ENCODE data around the gene PPP1R12C.

PPP1R12C gene

GRCh38 chr19:55094456-55095259 lies 22.8 kb downstream of the PPP1R12C start:
- no peak for DNase-seq (ENCODE audit: low read depth)
- H3K4me3 ChIP-seq (ENCODE audit: low read depth, low read length): no peak overlapping the region
- no peak for TF ChIP-seq POLR2A (IDR thresholded peaks at IDR 0.05; ENCODE audit: extremely low read depth, insufficient read length)
- no peak for TF ChIP-seq MYC (IDR thresholded peaks at IDR 0.05; ENCODE audit: low read depth, low read length)
- TF ChIP-seq MAX (IDR thresholded peaks at IDR 0.05; ENCODE audit: low read depth, low read length): no peak
- TF ChIP-seq CTCF (IDR thresholded peaks at IDR 0.05; ENCODE audit: low read depth, low read length): no peak

DNA sequence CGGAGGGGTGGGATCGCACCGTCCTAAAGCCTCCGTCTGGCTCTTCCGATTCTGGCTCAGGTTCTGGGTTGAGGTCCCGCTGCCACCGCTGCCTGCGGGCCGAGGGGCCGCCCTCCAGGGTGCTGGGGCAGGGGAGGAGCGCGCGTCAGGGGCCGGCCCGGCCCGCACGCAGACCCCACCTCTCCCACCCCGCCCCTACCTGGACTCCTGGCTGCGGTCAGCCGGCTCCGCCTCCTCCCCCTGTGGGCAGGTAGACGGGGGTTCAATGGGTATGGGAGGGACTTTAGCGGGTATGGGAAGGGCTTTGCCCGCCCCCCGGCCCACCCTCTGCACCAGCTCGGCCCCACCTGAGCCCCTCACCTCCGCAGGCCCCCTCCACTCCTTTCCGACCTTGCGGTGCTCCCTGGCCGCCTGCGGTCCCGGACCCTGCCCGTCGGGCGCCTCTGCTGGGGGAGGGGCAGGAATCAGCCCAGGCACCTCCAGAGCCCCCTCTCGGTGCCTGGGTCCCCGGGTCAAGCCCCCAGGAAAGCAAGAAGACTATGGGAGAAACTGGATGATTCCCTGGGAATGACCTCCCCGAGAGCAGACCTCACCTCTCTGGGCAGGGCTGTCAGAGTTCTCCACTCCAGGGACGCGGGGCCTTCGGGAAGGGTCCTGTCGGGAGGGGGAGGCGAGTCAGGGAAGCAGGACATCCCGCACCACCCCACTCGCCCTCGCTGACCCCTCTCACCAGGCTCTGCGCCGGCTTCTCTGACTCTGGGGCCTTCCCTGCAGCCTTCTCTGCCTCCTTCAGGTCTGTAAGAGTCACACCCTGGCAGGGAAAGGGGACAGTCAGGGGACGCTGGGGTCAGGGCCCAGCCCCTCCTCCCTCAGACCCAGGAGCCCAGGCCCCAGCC lies 24.8 kb downstream of the PPP1R12C start:
- TF ChIP-seq MYC (IDR thresholded peaks at IDR 0.05; ENCODE audit: low read depth, low read length) (no peak), POLR2A (IDR thresholded peaks at IDR 0.05; ENCODE audit: extremely low read depth, insufficient read length) (no peak), CTCF (IDR thresholded peaks at IDR 0.05; ENCODE audit: low read depth, low read length) (no peak), MAX (IDR thresholded peaks at IDR 0.05; ENCODE audit: low read depth, low read length) (no peak)
- no peak for DNase-seq (ENCODE audit: low read depth)
- no peak overlapping the region for H3K4me3 ChIP-seq (ENCODE audit: low read depth, low read length)

- no peak overlapping the region for H3K4me3 ChIP-seq (ENCODE audit: low read depth, low read length)
- no peak for DNase-seq (ENCODE audit: low read depth)
- no peak for TF ChIP-seq MYC (IDR thresholded peaks at IDR 0.05; ENCODE audit: low read depth, low read length)
- TF ChIP-seq MAX (IDR thresholded peaks at IDR 0.05; ENCODE audit: low read depth, low read length): no peak
- no peak for TF ChIP-seq POLR2A (IDR thresholded peaks at IDR 0.05; ENCODE audit: extremely low read depth, insufficient read length)
- TF ChIP-seq CTCF (IDR thresholded peaks at IDR 0.05; ENCODE audit: low read depth, low read length): no peak
Observed at GRCh38 chr19:55091955-55092354, 25.5 kb downstream of the PPP1R12C start.

GRCh38 chr19:55091126-55091910 lies 26.1 kb downstream of the PPP1R12C start:
- no peak for TF ChIP-seq CTCF (IDR thresholded peaks at IDR 0.05; ENCODE audit: low read depth, low read length)
- TF ChIP-seq MAX (IDR thresholded peaks at IDR 0.05; ENCODE audit: low read depth, low read length): no peak
- no peak for TF ChIP-seq POLR2A (IDR thresholded peaks at IDR 0.05; ENCODE audit: extremely low read depth, insufficient read length)
- TF ChIP-seq MYC (IDR thresholded peaks at IDR 0.05; ENCODE audit: low read depth, low read length): no peak
- H3K4me3 ChIP-seq (ENCODE audit: low read depth, low read length): no peak overlapping the region
- DNase-seq (ENCODE audit: low read depth): no peak

DNA sequence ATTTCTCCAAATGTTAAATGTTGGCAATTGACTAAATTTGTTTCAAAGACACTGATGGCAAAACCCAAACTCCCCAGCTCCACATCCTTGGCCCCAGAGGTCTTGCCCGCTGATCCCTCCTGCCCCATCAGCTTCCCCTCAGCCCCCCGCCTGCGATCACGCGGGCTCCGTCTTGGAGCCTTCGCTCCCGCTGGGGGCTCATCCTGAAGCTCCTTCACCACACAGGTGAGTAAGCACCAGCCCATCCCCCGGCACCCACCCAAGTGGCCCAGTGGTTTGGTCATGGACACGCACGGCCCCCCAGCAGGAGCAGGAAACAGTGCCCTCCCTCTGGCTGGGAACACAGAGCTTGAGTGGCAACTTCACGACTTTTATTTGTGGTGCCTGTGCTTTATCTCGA lies 26.9 kb downstream of the PPP1R12C start:
- TF ChIP-seq CTCF (IDR thresholded peaks at IDR 0.05; ENCODE audit: low read depth, low read length) (no peak), MAX (IDR thresholded peaks at IDR 0.05; ENCODE audit: low read depth, low read length) (no peak), MYC (IDR thresholded peaks at IDR 0.05; ENCODE audit: low read depth, low read length) (no peak), POLR2A (IDR thresholded peaks at IDR 0.05; ENCODE audit: extremely low read depth, insufficient read length) (no peak)

More for the DNA sequence above, 26.9 kb downstream of the PPP1R12C start:
- H3K4me3 ChIP-seq (ENCODE audit: low read depth, low read length): no peak overlapping the region
- no peak for DNase-seq (ENCODE audit: low read depth)

All from NB4 (cell line).